ES-I3 (cell line): ENCODE measurements around the gene PHLDB1.

Experiments used
- H3K36me3 ChIP-seq: 2 replicates; pipeline ENCODE4 v1.6.1; 2013; ENCODE audit warnings: mild to moderate bottlenecking, low read length, control low read depth, moderate library complexity; ENCODE audit not compliant: insufficient read depth
- H3K4me1 ChIP-seq: 2 replicates; pipeline ENCODE4 v1.6.1; 2013; ENCODE audit warnings: mild to moderate bottlenecking, control low read depth, low read length; ENCODE audit not compliant: insufficient read depth
- H3K9ac ChIP-seq: 2 replicates; pipeline ENCODE4 v1.6.1; 2013; ENCODE audit warnings: low read depth, mild to moderate bottlenecking, low read length, moderate library complexity
- H3K9me3 ChIP-seq: 2 replicates; pipeline ENCODE4 v1.6.1; 2013; ENCODE audit warnings: mild to moderate bottlenecking, low read length, moderate library complexity; ENCODE audit not compliant: control insufficient read depth, insufficient read depth

PHLDB1 gene

DNA sequence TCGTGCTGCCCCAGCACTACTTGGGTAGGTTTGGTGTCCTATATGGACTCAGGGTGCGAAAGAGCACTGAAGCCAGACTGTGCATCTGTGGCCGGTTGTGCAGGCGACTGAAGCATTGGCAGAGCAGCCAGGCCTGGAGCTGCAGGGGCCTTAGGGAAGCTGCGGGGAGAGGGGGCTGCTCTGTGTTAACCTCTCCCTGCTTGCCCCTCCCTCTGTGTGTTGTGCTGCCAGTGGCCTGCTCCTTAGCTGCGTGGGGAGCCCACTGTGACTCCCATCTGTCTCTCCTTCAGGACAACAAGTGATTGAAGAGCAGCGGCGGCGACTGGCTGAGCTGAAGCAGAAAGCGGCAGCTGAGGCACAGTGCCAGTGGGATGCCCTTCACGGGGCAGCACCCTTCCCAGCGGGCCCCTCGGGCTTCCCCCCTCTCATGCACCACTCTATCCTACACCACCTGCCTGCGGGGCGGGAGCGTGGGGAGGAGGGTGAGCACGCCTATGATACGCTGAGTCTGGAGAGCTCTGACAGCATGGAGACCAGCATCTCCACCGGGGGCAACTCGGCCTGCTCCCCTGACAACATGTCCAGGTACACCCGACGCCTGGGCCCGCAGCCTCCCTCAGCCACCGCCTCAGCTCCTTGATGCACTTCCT is 37.8 kb downstream of the PHLDB1 start:
- Histone ChIP-seq H3K36me3 (peaks cover 4% of the 10 kb centered on the region; the same call in 1 of the 2 replicates), H3K4me1 (no peaks in the 10 kb centered on the region)

DNA sequence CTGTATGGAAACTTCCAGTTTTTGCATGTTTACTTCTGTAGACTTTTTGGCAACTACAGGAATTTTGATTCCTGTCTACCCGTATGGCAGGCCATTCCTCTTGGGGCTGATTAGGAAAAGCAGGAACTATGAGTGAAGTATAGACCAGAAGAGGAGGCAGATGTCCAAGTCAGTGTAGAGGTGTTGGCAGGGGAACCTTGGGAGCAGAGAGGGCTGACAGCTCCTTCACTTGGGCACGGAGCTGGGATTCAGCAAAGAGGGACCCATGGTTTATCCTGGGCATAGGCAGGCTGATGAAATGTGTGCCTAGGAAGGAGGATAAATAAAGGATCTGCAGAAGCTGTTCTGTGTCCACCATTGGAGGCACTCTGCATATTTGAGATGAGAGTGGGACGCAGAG is 39.0 kb downstream of the PHLDB1 start:
- no peaks in the 10 kb centered on the region for H3K9me3 ChIP-seq
- no peak overlapping the region for H3K9ac ChIP-seq
- peaks cover 4% of the 10 kb centered on the region; the same call in 1 of the 2 replicates for H3K36me3 ChIP-seq
- no peaks in the 10 kb centered on the region for H3K4me1 ChIP-seq

More for the DNA sequence above, 37.8 kb downstream of the PHLDB1 start:
- H3K9me3 ChIP-seq = no peaks in the 10 kb centered on the region
- no peak overlapping the region for H3K9ac ChIP-seq

GRCh38 chr11:118648291-118648690 is 40.9 kb downstream of the PHLDB1 start:
- Histone ChIP-seq H3K9me3 (no peaks in the 10 kb centered on the region), H3K36me3 (peaks cover 4% of the 10 kb centered on the region; the same call in 1 of the 2 replicates), H3K9ac (no peak overlapping the region), H3K4me1 (no peaks in the 10 kb centered on the region)

GRCh38 chr11:118649941-118650340 is 42.5 kb downstream of the PHLDB1 start:
- Histone ChIP-seq H3K9ac (no peak overlapping the region), H3K4me1 (no peaks in the 10 kb centered on the region), H3K9me3 (no peaks in the 10 kb centered on the region), H3K36me3 (peaks cover 4% of the 10 kb centered on the region; the same call in 1 of the 2 replicates)

GRCh38 chr11:118650366-118650765 is 43.0 kb downstream of the PHLDB1 start:
- no peaks in the 10 kb centered on the region for H3K9me3 ChIP-seq
- no peak overlapping the region for H3K9ac ChIP-seq
- peaks cover 4% of the 10 kb centered on the region; the same call in 1 of the 2 replicates for H3K36me3 ChIP-seq
- no peaks in the 10 kb centered on the region for H3K4me1 ChIP-seq

DNA sequence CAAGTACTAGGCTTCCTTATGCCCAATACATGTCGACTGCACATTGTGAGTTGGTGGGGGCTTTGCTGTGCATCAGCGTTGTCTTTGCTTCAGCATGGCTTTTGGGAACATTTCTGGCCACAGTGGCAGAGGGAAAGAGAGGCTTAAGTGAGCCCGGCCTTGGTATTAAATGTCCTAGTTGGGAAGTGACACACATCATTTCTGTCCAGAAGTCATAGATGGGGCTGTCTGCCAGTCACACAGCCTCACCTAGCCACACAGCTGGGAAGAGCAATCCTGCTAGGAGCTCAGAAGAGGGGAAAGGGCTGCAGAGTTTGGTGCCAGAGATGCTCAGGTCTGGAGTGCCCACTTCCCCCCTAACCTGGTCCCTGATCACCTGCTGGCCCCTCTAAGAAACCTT is 44.4 kb downstream of the PHLDB1 start:
- Histone ChIP-seq H3K36me3 (peaks cover 4% of the 10 kb centered on the region; the same call in 1 of the 2 replicates), H3K9ac (no peak overlapping the region), H3K4me1 (no peaks in the 10 kb centered on the region), H3K9me3 (no peaks in the 10 kb centered on the region)

DNA sequence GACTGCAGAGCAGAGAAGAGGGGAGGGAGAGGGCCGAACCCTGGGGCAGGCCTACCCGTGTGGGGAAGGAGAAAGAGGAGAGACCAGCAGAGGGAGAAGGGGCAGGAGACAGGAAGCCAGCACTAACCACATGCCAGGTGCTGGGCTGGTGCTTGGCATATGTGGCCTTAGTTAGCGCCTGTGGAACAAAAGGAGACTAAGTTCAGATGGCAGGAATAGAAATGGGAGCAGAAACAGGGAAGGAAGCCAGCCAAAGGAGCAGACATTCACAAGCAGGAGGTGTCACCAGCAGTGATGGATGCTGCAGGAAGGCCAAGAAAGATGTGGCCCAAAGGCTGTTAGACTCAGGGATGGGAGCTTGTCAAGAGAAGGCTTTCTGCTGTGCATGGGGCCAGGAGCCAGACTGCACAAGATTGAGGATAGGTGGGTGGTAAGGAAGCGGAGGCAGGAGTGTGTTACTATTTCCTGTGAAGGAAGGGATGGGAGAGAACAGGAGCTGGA is 45.3 kb downstream of the PHLDB1 start:
- H3K36me3 ChIP-seq = peaks cover under 1% of the 10 kb centered on the region; the same call in 1 of the 2 replicates
- no peaks in the 10 kb centered on the region for H3K9me3 ChIP-seq
- H3K4me1 ChIP-seq = no peaks in the 10 kb centered on the region
- no peak overlapping the region for H3K9ac ChIP-seq

DNA sequence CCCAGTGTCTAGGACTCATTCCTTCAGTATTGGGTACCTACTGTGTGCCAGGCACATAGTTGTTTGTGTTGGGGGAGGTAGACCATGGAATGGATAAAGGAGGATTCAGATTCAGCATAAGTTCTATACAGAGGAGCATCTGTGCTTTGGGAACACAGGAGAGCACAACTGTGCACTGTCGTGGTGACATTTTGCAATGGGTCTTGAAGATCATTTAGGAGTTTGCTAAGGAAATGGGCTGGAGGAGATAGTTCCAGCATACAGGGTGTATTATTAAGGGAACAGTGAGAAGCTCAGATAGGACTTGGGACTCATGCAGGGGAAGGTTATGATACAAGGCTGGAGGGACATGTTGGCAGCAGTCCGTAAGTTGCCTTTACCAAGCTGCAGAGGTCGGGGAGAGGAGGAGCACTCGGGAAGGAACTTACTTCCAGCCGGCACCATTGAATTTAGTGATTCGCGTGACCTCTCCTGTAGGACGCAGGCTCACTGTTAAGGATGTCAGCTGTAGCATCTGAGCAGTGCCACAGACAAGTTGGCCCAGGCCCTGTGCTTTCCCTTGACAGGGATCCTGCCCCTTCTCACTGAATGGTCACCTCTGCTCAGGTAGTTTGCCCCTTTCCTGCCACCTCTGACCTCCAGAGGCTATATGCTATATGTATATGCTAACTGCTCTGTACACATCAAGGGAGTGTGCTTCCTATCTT is 46.4 kb downstream of the PHLDB1 start:
- no peaks in the 10 kb centered on the region; the same call in 1 of the 2 replicates for H3K36me3 ChIP-seq

DNA sequence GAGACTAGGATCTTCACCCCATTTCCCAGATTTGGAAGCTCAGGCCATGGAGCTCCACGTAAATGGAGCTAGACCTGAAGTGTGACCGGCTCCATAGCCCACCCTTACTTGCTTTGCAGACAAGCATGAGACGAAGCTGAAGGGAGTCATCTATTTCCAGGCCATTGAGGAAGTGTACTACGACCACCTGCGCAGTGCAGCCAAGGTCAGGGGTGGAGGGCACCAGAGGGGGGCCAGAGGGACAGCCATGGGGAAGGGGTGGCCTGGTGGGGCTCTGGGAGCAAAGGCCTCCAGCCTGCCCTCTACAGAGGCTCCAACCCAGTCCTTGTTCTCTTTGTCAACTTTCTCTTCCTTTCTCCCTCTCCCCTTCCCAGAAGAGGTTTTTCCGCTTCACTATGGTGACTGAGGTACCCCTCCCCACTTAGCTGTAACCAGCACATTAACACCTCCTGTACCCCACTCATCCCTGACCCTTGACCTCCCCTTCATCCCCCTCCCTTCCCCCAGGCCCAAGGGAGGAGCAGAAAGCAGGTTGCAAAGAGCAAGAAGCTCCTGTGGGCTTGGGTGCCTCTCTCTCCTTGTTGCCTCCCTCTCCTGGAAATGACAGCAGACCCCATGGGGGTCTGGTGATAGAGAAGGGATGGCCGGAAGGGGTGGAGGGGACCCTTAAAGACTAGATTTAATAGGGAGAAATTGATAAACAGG is 48.2 kb downstream of the PHLDB1 start:
- H3K9me3 ChIP-seq = no peaks in the 10 kb centered on the region
- peaks cover 19% of the 10 kb centered on the region for H3K4me1 ChIP-seq
- no peak overlapping the region for H3K9ac ChIP-seq
- H3K36me3 ChIP-seq = no peaks in the 10 kb centered on the region; the same call in 1 of the 2 replicates

More for the DNA sequence above, 46.4 kb downstream of the PHLDB1 start:
- Histone ChIP-seq H3K4me1 (peaks cover 4% of the 10 kb centered on the region; the same call in 1 of the 2 replicates), H3K9me3 (no peaks in the 10 kb centered on the region), H3K9ac (no peak overlapping the region)

DNA sequence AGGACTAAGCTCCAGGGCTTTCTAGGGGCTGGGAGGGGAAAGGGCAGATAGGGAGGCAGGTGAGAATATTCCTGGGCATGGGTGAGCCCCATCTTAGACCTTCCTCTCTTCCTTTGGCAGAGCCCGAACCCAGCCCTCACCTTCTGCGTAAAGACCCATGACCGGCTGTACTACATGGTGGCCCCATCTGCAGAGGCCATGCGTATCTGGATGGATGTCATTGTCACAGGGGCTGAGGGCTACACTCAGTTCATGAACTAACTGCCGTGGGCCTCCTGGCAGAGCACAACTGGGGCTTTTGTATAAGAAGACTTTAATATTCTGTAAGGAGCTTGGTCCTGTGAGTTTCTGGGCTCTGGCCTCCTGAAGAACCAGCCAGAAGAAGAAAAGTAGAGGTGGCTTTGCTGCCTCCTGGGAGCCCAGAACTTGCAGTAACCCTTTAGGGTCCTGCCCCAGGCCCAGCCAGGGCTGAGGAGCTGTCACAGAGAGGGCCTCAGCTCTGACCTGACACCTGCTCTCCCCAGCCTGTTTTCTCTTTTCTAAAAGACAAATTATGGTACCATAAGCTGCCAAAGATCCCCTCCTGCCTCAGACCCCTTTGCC is 49.2 kb downstream of the PHLDB1 start:
- H3K36me3 ChIP-seq = no peaks in the 10 kb centered on the region
- H3K4me1 ChIP-seq = peaks cover 20% of the 10 kb centered on the region
- H3K9me3 ChIP-seq = no peaks in the 10 kb centered on the region
- no peak overlapping the region for H3K9ac ChIP-seq

- H3K4me1 ChIP-seq = peaks cover 20% of the 10 kb centered on the region
- H3K9me3 ChIP-seq = no peaks in the 10 kb centered on the region
- no peaks in the 10 kb centered on the region for H3K36me3 ChIP-seq
- H3K9ac ChIP-seq = no peak overlapping the region
Measured at GRCh38 chr11:118657238-118657637, 49.8 kb downstream of the PHLDB1 start.

GRCh38 chr11:118657709-118658428 is 50.5 kb downstream of the PHLDB1 start:
- no peak overlapping the region for H3K9ac ChIP-seq

DNA sequence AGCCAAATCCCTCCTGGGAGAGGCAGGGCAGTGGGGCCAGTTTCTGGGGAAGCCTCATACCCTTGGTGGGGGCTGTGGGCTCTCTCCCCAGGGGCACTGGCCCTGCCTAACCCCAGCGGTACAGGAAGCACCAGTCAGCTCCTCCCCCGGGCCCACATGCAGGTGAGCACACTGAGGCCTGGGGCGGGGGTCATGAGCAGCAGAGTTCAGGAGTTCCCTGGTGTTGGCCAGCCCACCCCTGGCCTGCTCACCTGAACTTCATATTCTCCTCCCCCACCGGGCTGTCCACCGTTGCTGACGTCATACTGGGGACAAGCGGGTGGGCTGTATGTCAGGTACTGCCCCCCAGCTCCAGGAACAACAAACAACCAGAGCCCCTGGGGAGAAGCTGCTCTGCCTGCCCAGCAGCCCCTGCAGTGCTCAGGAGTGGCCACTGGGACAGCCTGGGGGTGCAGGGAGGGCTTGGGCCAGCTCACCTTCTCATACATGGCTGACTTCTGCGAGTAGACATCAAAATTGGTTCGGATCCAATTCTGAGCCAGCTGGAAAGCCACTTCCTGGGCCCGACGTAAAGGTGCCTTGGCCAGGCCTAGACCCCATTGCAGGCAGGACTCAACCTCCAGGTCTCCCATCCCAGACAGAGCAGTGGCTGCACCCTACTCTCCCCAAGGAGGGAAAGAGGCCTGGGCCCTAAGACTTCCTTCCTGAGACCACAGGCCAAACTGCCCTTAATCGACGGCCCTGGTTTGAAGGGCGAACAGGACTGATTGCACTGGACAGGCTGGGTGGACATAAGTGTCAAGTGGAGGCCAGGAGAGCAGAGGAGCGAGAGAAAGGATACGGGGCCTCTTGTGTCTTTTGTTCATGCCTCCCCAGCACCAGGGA is 51.3 kb downstream of the PHLDB1 start:
- Histone ChIP-seq H3K4me1 (peaks cover 24% of the 10 kb centered on the region), H3K9ac (no peak overlapping the region), H3K9me3 (no peaks in the 10 kb centered on the region), H3K36me3 (no peaks in the 10 kb centered on the region)

More at GRCh38 chr11:118657709-118658428, 50.5 kb downstream of the PHLDB1 start:
- Histone ChIP-seq H3K36me3 (no peaks in the 10 kb centered on the region), H3K9me3 (no peaks in the 10 kb centered on the region), H3K4me1 (peaks cover 20% of the 10 kb centered on the region)
